Astrocyte (in vitro differentiated cells and primary cell): Measurements from ENCODE around the gene TMEM203. TPM values are rescaled to one million over a fixed set of nuclear protein-coding genes. Genes with fewer than 3 reads are reported as not detected.
A peak's percentile ranks its signal among the peaks of the same experiment; 100 is the strongest.

Experiments
- DNase-seq: peaks from one replicate; pipeline ENCODE4 v3.0.0-alpha.2; 2010; ENCODE audit warnings: low read depth
- FAIRE-seq: peaks from 2 replicates; lab custom pipeline; 2011; peaks lifted over from hg19 to GRCh38; lab: Jason Lieb, UNC
- H2AFZ ChIP-seq: 2 replicates; pipeline ENCODE4 v1.6.0; 2012; ENCODE audit warnings: low read depth, low read length, inconsistent platforms
- H3K27ac ChIP-seq: 2 replicates; pipeline ENCODE4 v1.5.1; 2011; ENCODE audit warnings: low read depth, low read length, inconsistent platforms
- H3K27me3 ChIP-seq: 2 replicates; pipeline ENCODE4 v1.6.0; 2011; ENCODE audit warnings: low read length, inconsistent platforms; ENCODE audit not compliant: insufficient read depth
- H3K36me3 ChIP-seq: 2 replicates; pipeline ENCODE4 v1.5.1; 2011; ENCODE audit warnings: low read length, inconsistent platforms; ENCODE audit not compliant: insufficient read depth
- H3K4me1 ChIP-seq: 2 replicates; pipeline ENCODE4 v1.5.1; 2011; ENCODE audit warnings: low read length, inconsistent platforms; ENCODE audit not compliant: insufficient read depth
- H3K4me2 ChIP-seq: 2 replicates; pipeline ENCODE4 v1.6.0; 2012; ENCODE audit warnings: low read length, inconsistent platforms
- H3K4me3 ChIP-seq: 2 replicates; pipeline ENCODE4 v1.5.1; 2011; ENCODE audit warnings: low read depth, mild to moderate bottlenecking, low read length, inconsistent platforms; ENCODE audit not compliant: insufficient read depth
- H3K79me2 ChIP-seq: 2 replicates; pipeline ENCODE4 v1.6.0; 2012; ENCODE audit warnings: mild to moderate bottlenecking, low read length, inconsistent platforms; ENCODE audit not compliant: insufficient read depth
- H3K9ac ChIP-seq: 2 replicates; pipeline ENCODE4 v1.6.0; 2012; ENCODE audit warnings: mild to moderate bottlenecking, low read length, inconsistent platforms
- H3K9me3 ChIP-seq: 2 replicates; pipeline ENCODE4 v1.5.1; 2012; ENCODE audit warnings: low read depth, mild to moderate bottlenecking, low read length, inconsistent platforms; ENCODE audit not compliant: insufficient read depth
- H4K20me1 ChIP-seq: 2 replicates; pipeline ENCODE4 v1.6.0; 2012; ENCODE audit warnings: low read length, inconsistent platforms; ENCODE audit not compliant: insufficient read depth
- H3K27ac Mint-ChIP-seq: one replicate; pipeline ENCODE4 v1.8.0; 2021; ENCODE audit warnings: mild to moderate bottlenecking, mixed read lengths; ENCODE audit not compliant: unreplicated experiment
- H3K27me3 Mint-ChIP-seq: one replicate; pipeline ENCODE4 v1.8.0; 2021; ENCODE audit warnings: low read depth, mixed read lengths; ENCODE audit not compliant: unreplicated experiment
- H3K36me3 Mint-ChIP-seq: one replicate; pipeline ENCODE4 v1.8.0; 2021; ENCODE audit warnings: low read depth, mixed read lengths; ENCODE audit not compliant: unreplicated experiment
- H3K4me1 Mint-ChIP-seq: one replicate; pipeline ENCODE4 v1.8.0; 2021; ENCODE audit warnings: low read depth, mixed read lengths; ENCODE audit not compliant: unreplicated experiment
- H3K4me3 Mint-ChIP-seq: one replicate; pipeline ENCODE4 v1.8.0; 2021; ENCODE audit warnings: mild to moderate bottlenecking, moderate library complexity, mixed read lengths; ENCODE audit not compliant: unreplicated experiment
- H3K9me3 Mint-ChIP-seq: one replicate; pipeline ENCODE4 v1.8.0; 2021; ENCODE audit warnings: mild to moderate bottlenecking, mixed read lengths; ENCODE audit not compliant: unreplicated experiment
- EZH2 ChIP-seq: IDR thresholded peaks from 2 replicates; pipeline ENCODE4 v1.6.1; 2012; ENCODE audit warnings: mild to moderate bottlenecking, low read length, inconsistent platforms; ENCODE audit not compliant: insufficient read depth
- total RNA-seq: library from RNA; stranded (reverse); gene quantifications from 2 replicates; pipeline ENCODE4 v1.2.1, GENCODE V29; 2021
- TF ChIP-seq, protein P1 (sequence below): IDR thresholded peaks from 2 replicates; pipeline ENCODE4 v1.5.1; 2011; ENCODE audit warnings: low read depth, mild to moderate bottlenecking, inconsistent platforms, low read length, moderate library complexity; ENCODE audit not compliant: insufficient read depth

Gene TMEM203
- total RNA-seq, 1 donor from 2014 or later: 28.7 TPM

DNA sequence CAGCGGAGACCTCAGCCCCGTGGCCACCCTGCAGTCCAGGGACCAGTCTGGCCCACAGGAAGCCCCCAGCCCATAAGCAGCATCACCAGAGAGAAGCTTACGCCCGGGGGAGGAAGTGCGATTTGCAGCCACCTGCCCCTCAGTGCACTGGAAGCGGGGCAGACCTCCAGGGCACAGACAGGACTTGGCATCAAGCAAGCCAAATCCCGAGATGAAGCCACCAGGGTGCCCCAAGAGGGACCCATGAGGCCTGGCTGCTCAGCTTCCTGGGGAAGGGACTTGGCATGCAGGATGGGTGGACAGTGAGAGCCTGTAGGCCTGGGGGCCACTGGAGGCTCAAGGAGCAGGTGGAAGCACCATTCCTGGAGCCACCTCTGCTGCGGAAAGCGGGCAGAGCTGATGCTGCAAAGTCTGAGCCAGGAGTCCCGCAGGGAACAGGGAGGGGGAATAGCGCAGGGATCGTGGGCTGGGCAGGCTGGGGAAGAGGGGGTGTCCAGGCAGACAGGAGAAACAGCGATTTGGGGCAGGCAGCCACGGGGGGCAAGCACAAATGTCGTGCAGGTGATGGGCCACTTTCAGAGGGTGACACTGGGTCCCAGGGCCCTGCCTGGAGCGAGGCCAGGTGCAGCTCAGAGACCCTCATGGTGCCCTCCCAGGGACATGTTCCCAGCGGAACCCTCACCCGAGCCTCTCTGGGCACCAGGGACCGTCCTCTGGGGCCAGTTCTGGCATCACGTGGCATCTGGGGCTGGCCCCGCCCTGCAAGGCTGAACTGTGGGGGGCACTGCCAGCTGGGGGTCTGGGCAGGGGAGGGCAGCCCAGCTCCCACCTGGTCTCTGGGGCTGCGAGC lies 38.8 kb downstream of the TMEM203 start:
- Histone ChIP-seq H2AFZ (no peak overlapping the region), H3K27ac (no peak overlapping the region), H3K9ac (no peak overlapping the region), H4K20me1 (no peaks in the 10 kb centered on the region), H3K4me2 (no peak overlapping the region), H3K4me3 (no peak overlapping the region), H3K79me2 (no peaks in the 10 kb centered on the region), H3K36me3 (no peaks in the 10 kb centered on the region), H3K4me1 (peaks cover 4% of the 10 kb centered on the region), H3K9me3 (no peaks in the 10 kb centered on the region), H3K27me3 (peaks cover 43% of the 10 kb centered on the region)
- DNase-seq (no peak), FAIRE-seq (no peak)
- TF ChIP-seq, protein P1, sequence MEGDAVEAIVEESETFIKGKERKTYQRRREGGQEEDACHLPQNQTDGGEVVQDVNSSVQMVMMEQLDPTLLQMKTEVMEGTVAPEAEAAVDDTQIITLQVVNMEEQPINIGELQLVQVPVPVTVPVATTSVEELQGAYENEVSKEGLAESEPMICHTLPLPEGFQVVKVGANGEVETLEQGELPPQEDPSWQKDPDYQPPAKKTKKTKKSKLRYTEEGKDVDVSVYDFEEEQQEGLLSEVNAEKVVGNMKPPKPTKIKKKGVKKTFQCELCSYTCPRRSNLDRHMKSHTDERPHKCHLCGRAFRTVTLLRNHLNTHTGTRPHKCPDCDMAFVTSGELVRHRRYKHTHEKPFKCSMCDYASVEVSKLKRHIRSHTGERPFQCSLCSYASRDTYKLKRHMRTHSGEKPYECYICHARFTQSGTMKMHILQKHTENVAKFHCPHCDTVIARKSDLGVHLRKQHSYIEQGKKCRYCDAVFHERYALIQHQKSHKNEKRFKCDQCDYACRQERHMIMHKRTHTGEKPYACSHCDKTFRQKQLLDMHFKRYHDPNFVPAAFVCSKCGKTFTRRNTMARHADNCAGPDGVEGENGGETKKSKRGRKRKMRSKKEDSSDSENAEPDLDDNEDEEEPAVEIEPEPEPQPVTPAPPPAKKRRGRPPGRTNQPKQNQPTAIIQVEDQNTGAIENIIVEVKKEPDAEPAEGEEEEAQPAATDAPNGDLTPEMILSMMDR: no peak
- TF ChIP-seq EZH2: no peak
- H3K4me3 Mint-ChIP-seq: no peak overlapping the region
- no peaks in the 10 kb centered on the region for H3K36me3 Mint-ChIP-seq
- H3K27ac Mint-ChIP-seq: peak overlapping the region; percentile 18
- H3K4me1 Mint-ChIP-seq: no peaks in the 10 kb centered on the region
- no peaks in the 10 kb centered on the region for H3K9me3 Mint-ChIP-seq
- peaks cover 45% of the 10 kb centered on the region for H3K27me3 Mint-ChIP-seq

- TF ChIP-seq, protein P1: no peak
- TF ChIP-seq EZH2: peak; percentile 2
- Histone ChIP-seq H3K27me3 (peaks cover 39% of the 10 kb centered on the region), H3K36me3 (no peaks in the 10 kb centered on the region), H3K79me2 (no peaks in the 10 kb centered on the region), H3K9me3 (no peaks in the 10 kb centered on the region), H3K4me2 (no peak overlapping the region), H3K4me1 (peaks cover 4% of the 10 kb centered on the region), H3K9ac (no peak overlapping the region), H3K27ac (no peak overlapping the region), H3K4me3 (no peak overlapping the region), H4K20me1 (no peaks in the 10 kb centered on the region), H2AFZ (no peak overlapping the region)
- no peaks in the 10 kb centered on the region for H3K36me3 Mint-ChIP-seq
- H3K4me3 Mint-ChIP-seq: no peak overlapping the region
- no peak for FAIRE-seq
- no peak for DNase-seq
- peak overlapping the region; percentile 80 for H3K27ac Mint-ChIP-seq
- no peaks in the 10 kb centered on the region for H3K9me3 Mint-ChIP-seq
- peaks cover 42% of the 10 kb centered on the region for H3K27me3 Mint-ChIP-seq
- no peaks in the 10 kb centered on the region for H3K4me1 Mint-ChIP-seq
Measured at GRCh38 chr9:137165250-137165836, 40.1 kb downstream of the TMEM203 start.
